HG03108 (cell line): ENCODE data around the gene SPRR3.

Source experiments
- ATAC-seq: cut with Tn5 transposase; IDR thresholded peaks from one replicate; pipeline ENCODE4 v1.9.1; 2021; ENCODE audit warnings: moderate library complexity; ENCODE audit not compliant: unreplicated experiment

Gene SPRR3

DNA sequence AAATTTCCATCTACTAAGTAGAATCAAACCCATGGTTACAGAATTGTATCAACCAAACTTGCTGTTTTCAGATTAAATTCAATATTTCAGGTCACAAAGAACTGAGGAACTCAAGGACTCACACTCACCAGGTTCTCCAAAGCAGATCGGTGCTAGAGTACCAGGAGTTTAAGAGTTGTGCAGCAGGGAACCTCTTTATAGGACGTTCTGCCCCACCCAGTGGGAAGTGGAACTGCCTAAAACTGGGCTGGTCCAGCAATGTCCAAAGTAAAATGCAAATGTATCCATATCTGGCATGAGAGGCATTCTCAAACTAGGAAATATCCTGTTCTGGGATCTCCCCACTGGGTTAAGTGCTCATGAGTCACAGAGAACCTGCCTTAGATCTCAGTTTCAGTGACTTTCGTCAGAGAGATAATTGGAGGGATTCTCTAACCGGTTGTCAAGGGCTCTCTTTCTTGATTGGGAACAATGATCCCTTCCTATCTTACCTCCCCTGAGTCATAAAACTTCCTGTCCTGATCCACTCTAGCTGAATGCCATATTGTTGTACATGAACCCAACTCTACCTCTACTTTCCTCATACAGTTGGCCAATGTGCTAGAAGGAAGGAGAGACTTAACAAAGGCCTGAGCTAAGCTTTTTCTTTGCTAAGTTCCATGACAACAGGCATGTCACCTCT lies 39.5 kb downstream of the SPRR3 start, which contains the start of gene SPRR2D:
Gene SPRR2D (minus strand): TSS at position 171 of the 682 bp plus-strand sequence. CDS start 774 bp downstream, outside the sequence.
- no peak for ATAC-seq

DNA sequence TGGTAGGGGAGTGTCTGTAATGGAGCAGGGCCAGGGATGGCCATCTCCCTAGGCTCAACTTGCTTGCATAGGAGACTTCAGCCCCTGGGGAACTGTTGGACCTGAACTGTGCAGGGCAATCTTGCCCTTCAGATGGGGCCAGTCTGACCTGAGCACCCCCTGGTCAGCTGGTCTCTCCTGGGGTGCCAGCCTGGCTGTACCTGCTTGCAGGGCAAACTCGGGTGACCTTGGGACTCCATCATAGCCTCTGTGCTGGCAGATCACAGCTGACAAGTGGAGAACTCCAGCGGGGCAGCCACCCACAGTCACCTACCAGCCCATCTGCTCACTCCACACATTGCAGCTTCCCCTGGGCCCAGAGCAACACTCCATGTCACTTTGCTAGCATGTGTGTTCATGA lies 47.7 kb downstream of the SPRR3 start:
- ATAC-seq, result no peak
